NCI-H128 (cell line): ENCODE results near the gene NDUFAF8.
"Not testable (repeated sequence)": the region's sequence is repeated elsewhere in the genome, so short reads cannot be mapped to it uniquely, and the experiment has no call there.

ENCODE experiments used
- DNase-seq: peaks from one replicate; lab custom pipeline; 2025; ENCODE audit not compliant: unreplicated experiment; lab: John Stamatoyannopoulos, UW

The NDUFAF8 gene

GRCh38 chr17:81222906-81223761 is 16.0 kb upstream of the NDUFAF8 start, which contains the start of gene CEP131:
Gene CEP131 (minus strand): TSS chr17:81222965. CDS start chr17:81220056, 2,909 bp downstream.
- peak; percentile 93 for DNase-seq

- DNase-seq: no peak
These were observed 15.4 kb upstream of the NDUFAF8 start for GRCh38 chr17:81223762-81224130.

- not testable (repeated sequence) for DNase-seq
These were observed 11.5 kb upstream of the NDUFAF8 start for GRCh38 chr17:81227630-81228029.

- no peak for DNase-seq
These were observed 10.7 kb upstream of the NDUFAF8 start for GRCh38 chr17:81228420-81228819.

GRCh38 chr17:81228834-81229665 is 10.1 kb upstream of the NDUFAF8 start:
- no peak for DNase-seq

GRCh38 chr17:81229666-81229920 is 9.5 kb upstream of the NDUFAF8 start:
- no peak for DNase-seq

GRCh38 chr17:81230043-81230820 is 8.9 kb upstream of the NDUFAF8 start:
- DNase-seq: no peak

GRCh38 chr17:81231121-81231645 is 7.9 kb upstream of the NDUFAF8 start:
- DNase-seq: no peak

GRCh38 chr17:81231766-81232581 is 7.1 kb upstream of the NDUFAF8 start:
- no peak for DNase-seq

- DNase-seq: no peak
These were observed 6.4 kb upstream of the NDUFAF8 start for GRCh38 chr17:81232616-81233241.

GRCh38 chr17:81233316-81233715 is 5.8 kb upstream of the NDUFAF8 start:
- no peak for DNase-seq

GRCh38 chr17:81233811-81234505 is 5.2 kb upstream of the NDUFAF8 start:
- no peak for DNase-seq

GRCh38 chr17:81234506-81234855 is 4.6 kb upstream of the NDUFAF8 start:
- DNase-seq: no peak

GRCh38 chr17:81234940-81235821 is 3.9 kb upstream of the NDUFAF8 start:
- DNase-seq: no peak

- DNase-seq: no peak
These were observed 3.0 kb upstream of the NDUFAF8 start for GRCh38 chr17:81235822-81236740.

GRCh38 chr17:81236784-81237183 is 2.3 kb upstream of the NDUFAF8 start:
- no peak for DNase-seq
